GM19452 (cell line): ENCODE results near the gene PMS2.
"Not testable (repeated sequence)": the region's sequence is repeated elsewhere in the genome, so short reads cannot be mapped to it uniquely, and the experiment has no call there.

ENCODE experiments used
- ATAC-seq: cut with Tn5 transposase; IDR thresholded peaks from one replicate; pipeline ENCODE4 v1.9.1; 2021; ENCODE audit not compliant: unreplicated experiment

Gene PMS2

GRCh38 chr7:5924180-5924579 lies 84.7 kb downstream of the PMS2 start:
- ATAC-seq = not testable (repeated sequence)
